ENCODE results near the gene SLC35F3. TPM values are rescaled to one million over a fixed set of nuclear protein-coding genes. Genes with fewer than 3 reads are reported as not detected.
"Not testable (repeated sequence)": the region's sequence is repeated elsewhere in the genome, so short reads cannot be mapped to it uniquely, and the experiment has no call there.

The SLC35F3 gene
- total RNA-seq, 1 donor from 2014 or later, result 0.57 TPM

GRCh38 chr1:234246638-234247116 is 342.2 kb downstream of the SLC35F3 start:
- Histone ChIP-seq H3K79me2 (ENCODE audit: insufficient read depth, low read length) (no peaks in the 10 kb centered on the region), H3K27me3 (ENCODE audit: insufficient read depth, low read length) (no peaks in the 10 kb centered on the region), H3K27ac (ENCODE audit: low read depth, low read length) (no peak overlapping the region), H2AFZ (ENCODE audit: low read depth, low read length) (no peak overlapping the region), H3K36me3 (ENCODE audit: insufficient read depth, low read length) (no peaks in the 10 kb centered on the region), H3K4me2 (ENCODE audit: low read length) (no peak overlapping the region), H3K4me3 (ENCODE audit: insufficient read depth, low read depth, low read length) (no peak overlapping the region), H3K9ac (ENCODE audit: low read length) (no peak overlapping the region), H3K9me3 (ENCODE audit: insufficient read depth, low read depth, low read length) (no peaks in the 10 kb centered on the region), H4K20me1 (ENCODE audit: insufficient read depth, low read length) (no peaks in the 10 kb centered on the region), H3K4me1 (ENCODE audit: insufficient read depth, low read length) (no peaks in the 10 kb centered on the region)
- Mint-ChIP-seq H3K9me3 (ENCODE audit: unreplicated experiment) (peaks cover 10% of the 10 kb centered on the region), H3K27ac (ENCODE audit: unreplicated experiment) (no peak overlapping the region), H3K4me1 (ENCODE audit: low read depth, unreplicated experiment) (no peaks in the 10 kb centered on the region), H3K4me3 (ENCODE audit: unreplicated experiment) (no peak overlapping the region), H3K36me3 (ENCODE audit: low read depth, unreplicated experiment) (no peaks in the 10 kb centered on the region), H3K27me3 (ENCODE audit: low read depth, unreplicated experiment) (peaks cover 23% of the 10 kb centered on the region)
- no peak for DNase-seq (ENCODE audit: low read depth)
- FAIRE-seq, result no peak
- no peak for TF ChIP-seq EZH2 (IDR thresholded peaks at IDR 0.05; ENCODE audit: insufficient read depth, low read length)
- TF ChIP-seq CTCF (IDR thresholded peaks at IDR 0.05; ENCODE audit: insufficient read depth, low read depth, low read length), result no peak

GRCh38 chr1:234247746-234248145 is 343.3 kb downstream of the SLC35F3 start:
- H3K27ac ChIP-seq (ENCODE audit: low read depth, low read length); H3K4me1 ChIP-seq (ENCODE audit: insufficient read depth, low read length); H3K36me3 ChIP-seq (ENCODE audit: insufficient read depth, low read length); H3K36me3 Mint-ChIP-seq (ENCODE audit: low read depth, unreplicated experiment); H3K4me1 Mint-ChIP-seq (ENCODE audit: low read depth, unreplicated experiment); H4K20me1 ChIP-seq (ENCODE audit: insufficient read depth, low read length); H3K9me3 Mint-ChIP-seq (ENCODE audit: unreplicated experiment); H3K4me3 Mint-ChIP-seq (ENCODE audit: unreplicated experiment); FAIRE-seq; H3K9ac ChIP-seq (ENCODE audit: low read length); H3K79me2 ChIP-seq (ENCODE audit: insufficient read depth, low read length); H3K27ac Mint-ChIP-seq (ENCODE audit: unreplicated experiment); H3K27me3 ChIP-seq (ENCODE audit: insufficient read depth, low read length); H3K9me3 ChIP-seq (ENCODE audit: insufficient read depth, low read depth, low read length); H3K4me3 ChIP-seq (ENCODE audit: insufficient read depth, low read depth, low read length); DNase-seq (ENCODE audit: low read depth); H3K4me2 ChIP-seq (ENCODE audit: low read length); H2AFZ ChIP-seq (ENCODE audit: low read depth, low read length): not testable (repeated sequence)
- peaks cover 23% of the 10 kb centered on the region for H3K27me3 Mint-ChIP-seq (ENCODE audit: low read depth, unreplicated experiment)

- TF ChIP-seq CTCF (IDR thresholded peaks at IDR 0.05; ENCODE audit: insufficient read depth, low read depth, low read length) (no peak), EZH2 (IDR thresholded peaks at IDR 0.05; ENCODE audit: insufficient read depth, low read length) (no peak)
Observed at GRCh38 chr1:234250747-234251146, 346.3 kb downstream of the SLC35F3 start.

More at GRCh38 chr1:234250747-234251146, 346.3 kb downstream of the SLC35F3 start:
- Histone ChIP-seq H3K9ac (ENCODE audit: low read length) (no peak overlapping the region), H3K4me3 (ENCODE audit: insufficient read depth, low read depth, low read length) (no peak overlapping the region), H3K79me2 (ENCODE audit: insufficient read depth, low read length) (no peaks in the 10 kb centered on the region), H3K27me3 (ENCODE audit: insufficient read depth, low read length) (no peaks in the 10 kb centered on the region), H2AFZ (ENCODE audit: low read depth, low read length) (no peak overlapping the region), H3K4me2 (ENCODE audit: low read length) (no peak overlapping the region), H3K36me3 (ENCODE audit: insufficient read depth, low read length) (no peaks in the 10 kb centered on the region), H4K20me1 (ENCODE audit: insufficient read depth, low read length) (no peaks in the 10 kb centered on the region), H3K9me3 (ENCODE audit: insufficient read depth, low read depth, low read length) (no peaks in the 10 kb centered on the region), H3K4me1 (ENCODE audit: insufficient read depth, low read length) (no peaks in the 10 kb centered on the region), H3K27ac (ENCODE audit: low read depth, low read length) (no peak overlapping the region)
- Mint-ChIP-seq H3K4me3 (ENCODE audit: unreplicated experiment) (no peak overlapping the region), H3K36me3 (ENCODE audit: low read depth, unreplicated experiment) (no peaks in the 10 kb centered on the region), H3K27me3 (ENCODE audit: low read depth, unreplicated experiment) (peaks cover 19% of the 10 kb centered on the region), H3K9me3 (ENCODE audit: unreplicated experiment) (peaks cover 10% of the 10 kb centered on the region), H3K27ac (ENCODE audit: unreplicated experiment) (no peak overlapping the region), H3K4me1 (ENCODE audit: low read depth, unreplicated experiment) (peaks cover 2% of the 10 kb centered on the region)
- FAIRE-seq (no peak), DNase-seq (ENCODE audit: low read depth) (no peak)

All from astrocyte (in vitro differentiated cells and primary cell).